HG03280 (cell line): ENCODE data around the gene UBXN7.
"Not testable (repeated sequence)": the region's sequence is repeated elsewhere in the genome, so short reads cannot be mapped to it uniquely, and the experiment has no call there.

ENCODE experiments used
- ATAC-seq: cut with Tn5 transposase; IDR thresholded peaks from one replicate; pipeline ENCODE4 v1.9.1; 2021; ENCODE audit warnings: mild to moderate bottlenecking, moderate library complexity; ENCODE audit not compliant: unreplicated experiment

The UBXN7 gene, protein sequence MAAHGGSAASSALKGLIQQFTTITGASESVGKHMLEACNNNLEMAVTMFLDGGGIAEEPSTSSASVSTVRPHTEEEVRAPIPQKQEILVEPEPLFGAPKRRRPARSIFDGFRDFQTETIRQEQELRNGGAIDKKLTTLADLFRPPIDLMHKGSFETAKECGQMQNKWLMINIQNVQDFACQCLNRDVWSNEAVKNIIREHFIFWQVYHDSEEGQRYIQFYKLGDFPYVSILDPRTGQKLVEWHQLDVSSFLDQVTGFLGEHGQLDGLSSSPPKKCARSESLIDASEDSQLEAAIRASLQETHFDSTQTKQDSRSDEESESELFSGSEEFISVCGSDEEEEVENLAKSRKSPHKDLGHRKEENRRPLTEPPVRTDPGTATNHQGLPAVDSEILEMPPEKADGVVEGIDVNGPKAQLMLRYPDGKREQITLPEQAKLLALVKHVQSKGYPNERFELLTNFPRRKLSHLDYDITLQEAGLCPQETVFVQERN

DNA sequence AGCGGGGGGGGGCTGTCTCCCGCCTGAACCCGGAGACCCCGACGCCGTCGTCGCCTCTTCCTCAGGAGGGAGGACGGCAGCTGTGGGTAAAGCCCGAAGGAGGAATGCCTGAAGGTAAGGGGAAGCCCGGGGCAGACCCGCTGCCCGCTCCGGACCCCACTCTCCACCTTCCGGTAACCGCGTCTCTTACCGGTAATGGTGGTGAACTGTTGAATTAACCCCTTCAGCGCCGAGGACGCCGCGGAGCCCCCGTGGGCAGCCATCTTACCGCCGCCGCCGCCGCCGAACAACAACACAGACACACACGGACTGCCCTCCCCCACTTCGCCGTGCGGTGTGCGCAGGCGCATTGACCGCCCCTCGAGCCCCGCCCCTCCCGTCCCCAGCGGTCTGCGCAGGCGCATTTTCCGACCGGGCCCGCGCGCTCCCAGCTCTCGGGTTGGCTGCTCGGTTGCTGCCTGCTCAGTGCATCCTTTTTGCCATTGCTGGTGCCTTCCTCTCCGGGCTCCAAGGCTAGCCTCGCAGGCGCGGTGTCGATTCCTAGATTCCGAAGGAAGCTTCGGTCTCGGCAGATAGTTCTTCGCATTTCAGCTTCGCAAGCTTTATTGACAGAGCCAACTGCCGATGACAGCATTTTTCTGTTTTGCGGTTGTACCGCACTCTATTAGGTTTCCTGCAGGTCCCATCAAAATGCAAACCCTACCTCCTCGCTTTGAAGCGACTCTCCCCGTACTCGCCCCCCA, at the start of gene UBXN7:
UBXN7 (minus strand) TSS at position 291 of the 743 bp plus-strand sequence; CDS start at position 263, 28 bp downstream.
- peak; percentile 86 for ATAC-seq

- no peak for ATAC-seq
Observed at GRCh38 chr3:196477678-196478077, 45.5 kb upstream of the UBXN7 start.

DNA sequence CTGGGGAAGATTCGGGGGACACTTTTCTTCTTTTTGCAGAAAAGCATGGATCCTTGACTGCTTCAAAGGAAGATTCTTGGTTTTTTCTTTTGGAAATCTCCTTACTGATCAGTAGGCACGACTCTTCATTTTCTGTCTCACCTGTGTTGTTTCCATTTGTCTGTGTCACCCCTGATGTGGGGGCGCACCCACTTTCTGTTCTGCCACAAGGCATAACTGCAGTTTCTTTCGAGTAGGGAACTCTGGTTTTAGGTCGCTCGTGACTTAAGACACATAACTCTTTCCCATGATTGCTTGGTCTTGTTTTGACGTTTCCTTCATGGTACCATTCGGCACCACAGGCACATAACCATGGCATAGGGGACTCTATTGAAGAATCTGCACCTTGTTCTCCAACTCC, 40.1 kb upstream of the UBXN7 start:
- ATAC-seq, result no peak

DNA sequence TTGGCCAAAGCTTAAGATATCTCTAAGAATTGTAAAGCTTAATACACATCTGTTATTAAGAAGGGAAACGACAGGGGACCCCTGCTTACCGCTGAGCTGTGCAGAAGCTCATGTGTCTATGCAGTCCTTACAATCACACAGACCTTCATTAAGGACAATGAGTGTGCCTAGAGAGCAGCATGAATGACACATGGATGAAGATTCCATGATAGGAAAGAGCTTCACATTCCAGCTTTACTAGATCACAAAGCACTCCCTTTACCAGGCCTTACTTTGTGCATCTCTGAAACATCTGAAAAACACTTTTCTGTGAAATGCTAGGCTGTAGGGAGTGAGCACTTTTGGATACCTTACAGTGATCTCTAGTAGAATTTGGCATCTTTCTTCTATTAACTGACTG, 39.3 kb upstream of the UBXN7 start:
- ATAC-seq, result no peak

GRCh38 chr3:196470182-196470581, 38.0 kb upstream of the UBXN7 start:
- not testable (repeated sequence) for ATAC-seq

DNA sequence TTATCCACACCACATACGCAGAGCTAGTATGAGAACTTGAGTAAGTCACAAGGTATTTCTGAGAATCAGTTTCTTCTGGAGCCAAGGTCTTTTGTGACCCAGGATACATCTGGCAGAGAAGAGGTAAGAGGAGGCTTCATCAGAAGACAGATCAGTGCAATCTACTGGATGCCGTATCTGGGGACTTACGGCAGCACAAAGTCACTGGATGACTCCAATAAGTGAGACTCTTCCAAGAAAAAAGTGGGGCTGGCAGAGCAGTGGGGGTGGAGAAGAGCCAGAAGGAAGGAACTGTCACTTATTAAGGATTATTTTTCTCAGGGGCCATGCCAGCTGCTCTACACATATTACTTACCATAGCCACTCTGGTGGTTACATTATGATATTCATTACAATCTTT, 31.6 kb upstream of the UBXN7 start:
- no peak for ATAC-seq

GRCh38 chr3:196463478-196463756, 31.2 kb upstream of the UBXN7 start:
- no peak for ATAC-seq

GRCh38 chr3:196462680-196463477, 30.7 kb upstream of the UBXN7 start:
- ATAC-seq, result not testable (repeated sequence)

DNA sequence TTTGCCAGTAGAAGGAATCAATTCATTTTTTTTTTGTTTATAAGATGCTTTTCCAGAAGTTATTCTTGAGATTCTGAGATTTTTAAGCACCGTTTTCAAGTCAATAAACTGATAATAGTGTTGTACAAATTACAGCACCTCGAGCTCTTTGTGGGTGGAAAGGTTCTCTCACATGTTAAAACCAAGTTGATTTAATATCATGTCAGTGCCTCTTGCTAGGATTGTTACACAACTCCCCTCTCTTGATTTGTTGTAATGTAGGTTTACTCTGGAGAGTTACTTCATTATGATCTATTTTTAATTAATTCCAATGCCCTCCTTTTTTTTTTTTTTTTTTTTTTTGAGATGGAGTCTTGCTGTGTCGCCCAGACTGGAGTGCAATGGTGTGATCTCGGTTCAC, 25.8 kb upstream of the UBXN7 start:
- ATAC-seq, result no peak

GRCh38 chr3:196457470-196457869, 25.2 kb upstream of the UBXN7 start:
- not testable (repeated sequence) for ATAC-seq

DNA sequence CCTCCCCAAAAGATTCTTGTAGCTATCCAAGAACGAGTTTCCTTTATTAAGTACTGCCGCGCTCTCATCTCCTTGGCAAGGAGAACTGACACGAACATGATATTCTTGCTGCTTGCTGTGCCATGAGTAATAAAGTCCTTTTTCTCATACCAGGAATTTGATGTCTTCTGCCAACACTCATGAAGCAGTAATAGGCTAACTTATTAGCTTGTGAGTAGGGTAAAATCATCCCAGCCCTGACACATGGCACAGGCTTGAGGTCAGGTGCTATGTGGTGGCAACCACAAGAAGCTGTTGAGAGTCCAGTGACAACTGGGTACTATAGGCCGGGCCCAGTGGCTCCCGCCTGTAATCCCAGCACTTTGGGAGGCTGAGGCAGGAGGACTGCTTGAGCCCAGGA, 22.7 kb upstream of the UBXN7 start:
- no peak for ATAC-seq

DNA sequence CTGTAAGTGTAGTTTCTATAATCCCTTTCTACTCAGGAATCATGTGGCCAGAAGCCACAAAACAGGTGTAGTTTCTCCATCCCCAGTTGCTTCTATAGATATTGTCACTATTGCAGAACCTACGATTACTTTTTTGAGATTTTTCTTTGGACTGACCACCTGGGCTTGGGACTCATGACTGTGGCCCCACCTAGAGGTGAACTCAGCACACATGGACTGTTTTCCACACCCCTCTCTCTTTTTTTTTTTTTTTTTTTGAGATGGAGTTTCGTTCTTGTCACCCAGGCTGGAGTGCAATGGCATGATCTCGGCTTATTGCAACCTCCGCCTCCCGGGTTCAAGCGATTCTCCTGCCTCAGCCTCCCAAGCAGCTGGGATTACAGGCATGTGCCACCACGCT, 13.2 kb upstream of the UBXN7 start:
- ATAC-seq, result not testable (repeated sequence)

- no peak for ATAC-seq
Observed at GRCh38 chr3:196444500-196444894, 12.3 kb upstream of the UBXN7 start.

DNA sequence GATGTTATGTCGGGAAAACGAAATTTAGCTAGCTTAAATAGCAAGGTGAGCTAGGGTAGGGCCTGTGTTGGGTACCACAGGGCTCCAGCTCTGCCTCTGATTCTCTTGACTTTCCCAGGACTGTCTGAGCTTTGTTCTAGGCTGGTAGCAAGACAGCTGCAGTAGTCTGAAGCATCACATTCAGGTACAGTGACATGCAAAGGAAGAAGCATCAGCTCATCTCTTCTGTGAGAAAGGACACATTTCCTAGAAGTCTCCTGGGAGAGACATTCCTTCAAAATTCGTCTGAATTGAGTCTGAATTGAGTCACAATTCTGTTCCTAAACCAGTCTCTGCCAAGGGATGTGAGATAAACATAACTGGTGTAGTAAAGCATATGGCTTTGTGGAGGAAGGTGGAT, 8.5 kb upstream of the UBXN7 start:
- ATAC-seq, result peak; percentile 44

DNA sequence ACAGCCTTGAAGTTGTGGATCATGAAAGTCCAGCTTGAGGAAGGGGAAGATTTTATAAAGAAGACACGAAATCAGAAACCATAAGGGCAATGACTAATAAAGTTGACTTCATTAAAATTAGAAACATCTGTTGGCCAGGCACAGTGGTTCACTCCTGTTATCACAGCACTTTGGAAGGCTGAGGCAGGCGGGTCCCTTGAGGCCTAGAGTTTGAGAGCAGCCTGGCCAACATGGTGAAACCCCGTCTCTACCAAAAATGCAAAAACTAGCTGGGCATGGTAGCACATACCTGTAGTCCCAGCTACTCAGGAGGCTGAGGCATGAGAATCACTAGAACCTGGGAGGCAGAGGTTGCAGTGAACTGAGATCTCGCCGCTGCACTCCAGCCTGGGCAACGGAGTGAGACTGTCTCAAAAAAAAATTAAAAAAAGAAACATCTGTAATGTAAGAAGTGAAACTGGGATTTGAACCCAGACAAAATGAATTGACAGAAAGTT, 7.9 kb upstream of the UBXN7 start:
- ATAC-seq, result peak; percentile 58

- peak; percentile 27 for ATAC-seq
Observed at GRCh38 chr3:196431181-196432136, 768 bp downstream of the UBXN7 start.

DNA sequence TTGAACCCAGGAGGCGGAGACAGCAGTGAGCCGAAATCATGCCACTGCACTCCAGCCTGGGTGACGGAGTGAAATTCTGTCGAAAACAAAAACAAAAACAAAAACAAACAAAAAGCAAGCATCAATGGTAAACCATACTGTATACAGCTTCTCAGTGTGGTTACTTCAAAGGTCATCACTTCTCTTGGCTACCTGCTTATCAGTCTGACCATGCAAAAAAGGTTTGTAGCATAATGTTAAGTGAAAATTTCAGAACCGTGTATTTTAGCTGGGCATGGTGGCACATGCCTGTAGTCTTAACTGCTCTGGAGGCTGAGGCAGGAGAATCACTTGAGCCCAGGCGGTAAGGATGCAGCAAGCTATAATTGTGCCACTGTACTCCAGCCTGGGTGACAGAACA, 4.2 kb downstream of the UBXN7 start:
- ATAC-seq, result no peak

DNA sequence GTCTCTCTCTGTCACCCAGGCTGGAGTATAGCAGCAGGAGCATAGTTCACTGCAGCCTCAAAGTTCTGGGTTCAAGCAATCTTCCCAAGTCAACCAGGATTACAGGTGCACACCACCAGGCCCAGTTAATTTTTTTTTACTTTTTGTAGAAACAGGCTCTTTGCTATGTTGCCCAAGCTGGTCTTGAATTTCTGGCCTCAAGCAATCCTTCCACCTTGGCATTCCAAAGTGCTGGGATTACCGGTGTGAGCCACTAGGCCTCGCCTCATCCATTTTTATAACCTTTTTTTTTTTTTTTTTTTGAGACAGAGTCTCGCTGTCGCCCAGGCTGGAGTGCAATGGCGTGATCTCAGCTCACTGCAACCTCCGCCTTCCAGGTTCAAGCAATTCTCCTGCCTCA, 7.8 kb downstream of the UBXN7 start:
- ATAC-seq, result not testable (repeated sequence)

DNA sequence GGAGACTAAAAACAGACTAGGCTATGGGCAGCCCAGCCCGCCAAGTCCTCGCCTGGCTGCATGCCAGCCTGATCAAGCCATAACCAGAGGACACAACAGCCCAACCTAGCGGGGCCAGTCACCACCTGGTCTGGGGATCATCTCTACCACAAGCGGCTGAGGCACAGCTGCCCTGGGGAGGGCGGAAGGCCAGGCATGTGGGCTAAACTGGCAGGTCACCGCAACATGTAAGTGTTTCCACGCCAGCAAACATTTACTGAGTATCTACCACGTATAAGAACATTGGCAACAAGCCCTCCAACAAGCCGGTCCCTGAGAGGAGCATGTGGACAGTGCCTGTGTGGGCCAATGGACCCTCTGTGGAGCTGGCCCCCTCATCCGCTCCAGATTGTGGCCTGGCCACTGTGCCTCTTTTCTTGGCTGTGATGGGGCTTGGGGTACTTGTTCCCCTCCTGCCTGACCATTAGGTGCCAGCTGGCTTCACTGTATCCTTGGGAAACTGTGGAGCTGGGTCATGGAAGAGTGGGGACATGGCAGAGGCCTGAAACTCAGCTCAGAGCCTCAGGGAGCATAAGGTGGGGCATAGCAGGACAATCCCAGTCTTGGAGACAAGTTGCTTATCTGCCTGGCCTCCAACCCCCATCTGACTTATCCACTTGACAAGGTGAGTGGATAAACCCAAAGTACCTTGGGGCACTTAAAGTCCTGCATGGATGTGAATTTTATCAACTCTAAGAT, 9.0 kb downstream of the UBXN7 start:
- no peak for ATAC-seq
